Smooth muscle cell (in vitro differentiated cells): ENCODE results near the gene IL12RB1. TPM values are rescaled to one million over a fixed set of nuclear protein-coding genes. Genes with fewer than 3 reads are reported as not detected.

Source experiments
- DNase-seq: peaks from one replicate; lab custom pipeline; 2025; ENCODE audit not compliant: unreplicated experiment; lab: John Stamatoyannopoulos, UW
- H2AFZ ChIP-seq: fragments of 200-600 bp; sonication (generic); 2 replicates; pipeline ENCODE4 v1.6.0; 2016; ENCODE audit warnings: antibody characterized with exemption, low read depth, mild to moderate bottlenecking
- H3F3A ChIP-seq: fragments of 200-600 bp; sonication (generic); 2 replicates; pipeline ENCODE4 v1.6.0; 2017; ENCODE audit warnings: antibody characterized with exemption, low read depth
- H3K27ac ChIP-seq: fragments of 200-600 bp; sonication (generic); 2 replicates; pipeline ENCODE4 v1.5.1; 2016; ENCODE audit warnings: low read depth, mild to moderate bottlenecking
- H3K27me3 ChIP-seq: fragments of 200-600 bp; sonication (generic); 2 replicates; pipeline ENCODE4 v1.6.1; 2016; ENCODE audit warnings: low read depth, mild to moderate bottlenecking
- H3K36me3 ChIP-seq: fragments of 200-600 bp; sonication (generic); 2 replicates; pipeline ENCODE4 v1.5.1; 2016; ENCODE audit warnings: low read depth
- H3K4me1 ChIP-seq: fragments of 200-600 bp; sonication (generic); 2 replicates; pipeline ENCODE4 v1.5.1; 2016; ENCODE audit warnings: low read depth
- H3K4me2 ChIP-seq: fragments of 200-600 bp; sonication (generic); 2 replicates; pipeline ENCODE4 v1.6.0; 2016; ENCODE audit warnings: mild to moderate bottlenecking
- H3K4me3 ChIP-seq: fragments of 200-600 bp; sonication (generic); 2 replicates; pipeline ENCODE4 v1.5.1; 2016; ENCODE audit warnings: mild to moderate bottlenecking
- H3K79me2 ChIP-seq: fragments of 200-600 bp; sonication (generic); 2 replicates; pipeline ENCODE4 v1.6.0; 2016; ENCODE audit warnings: low read depth, mild to moderate bottlenecking
- H3K9ac ChIP-seq: fragments of 200-600 bp; sonication (generic); 2 replicates; pipeline ENCODE4 v1.6.0; 2016; ENCODE audit warnings: low read depth
- H3K9me3 ChIP-seq: fragments of 200-600 bp; sonication (generic); replicated peaks from 2 replicates; pipeline ENCODE4 v1.5.1; 2016; ENCODE audit warnings: low read depth
- H4K20me1 ChIP-seq: fragments of 200-600 bp; sonication (generic); 2 replicates; pipeline ENCODE4 v1.6.0; 2016; ENCODE audit warnings: low read depth
- CTCF ChIP-seq: fragments of 200-600 bp; sonication (generic); IDR thresholded peaks from 2 replicates; pipeline ENCODE4 v1.5.1; 2017; ENCODE audit warnings: borderline replicate concordance, mild to moderate bottlenecking, antibody characterized with exemption; ENCODE audit not compliant: insufficient read depth, poor library complexity, severe bottlenecking
- WGBS: methylation state at CpG from one replicate; pipeline ENCODE4 v1.1.7; 2016; ENCODE audit warnings: low lambda C conversion rate; 5-methylcytosine and 5-hydroxymethylcytosine counted together
- polyA plus RNA-seq: library from polyadenylated mRNA; unstranded; fragments of >200 nt; fragmentation: Nextera tagmentation; extraction: Ambion mirVana; gene quantifications from 2 replicates; pipeline ENCODE4 v1.2.1, GENCODE V29; 2016
- total RNA-seq: library from RNA; depleted of rRNA; stranded (reverse); fragments of >200 nt; gene quantifications from 2 replicates; pipeline ENCODE4 v1.2.3, GENCODE V29; 2014

Gene IL12RB1
- total and polyA plus RNA-seq, 2 experiments from 2014 or later: not detected

GRCh38 chr19:18062028-18062427, 24.7 kb downstream of the IL12RB1 start:
- Histone ChIP-seq H3K9me3 (no peaks in the 10 kb centered on the region), H3K36me3 (no peaks in the 10 kb centered on the region), H3K27me3 (no peaks in the 10 kb centered on the region), H3K4me2 (no peak overlapping the region), H4K20me1 (no peaks in the 10 kb centered on the region), H2AFZ (no peak overlapping the region), H3K27ac (no peak overlapping the region), H3K9ac (no peak overlapping the region), H3K4me1 (no peaks in the 10 kb centered on the region), H3K4me3 (no peak overlapping the region), H3K79me2 (no peaks in the 10 kb centered on the region), H3F3A (no peaks in the 10 kb centered on the region)
- no peak for TF ChIP-seq CTCF
- no peak for DNase-seq
- 70% methylated on average over 8 of the region's 8 CpGs for WGBS

- no peak for TF ChIP-seq CTCF
- Histone ChIP-seq H3K4me3 (no peak overlapping the region), H3K9me3 (no peaks in the 10 kb centered on the region), H3K4me2 (no peak overlapping the region), H3K9ac (no peak overlapping the region), H3K4me1 (no peaks in the 10 kb centered on the region), H3K36me3 (no peaks in the 10 kb centered on the region), H3F3A (no peaks in the 10 kb centered on the region), H3K27me3 (no peaks in the 10 kb centered on the region), H3K79me2 (no peaks in the 10 kb centered on the region), H4K20me1 (no peaks in the 10 kb centered on the region), H2AFZ (no peak overlapping the region), H3K27ac (no peak overlapping the region)
- DNase-seq: no peak
- 93% methylated on average over 6 of the region's 6 CpGs for WGBS
These were observed 26.3 kb downstream of the IL12RB1 start for GRCh38 chr19:18060472-18060871.

- H3F3A ChIP-seq: no peaks in the 10 kb centered on the region
- TF ChIP-seq CTCF: no peak
- H3K4me3 ChIP-seq: no peak overlapping the region
- no peaks in the 10 kb centered on the region for H3K79me2 ChIP-seq
- WGBS: 72% methylated on average over 5 of the region's 5 CpGs
- no peaks in the 10 kb centered on the region for H3K4me1 ChIP-seq
- no peak overlapping the region for H3K27ac ChIP-seq
- H3K9me3 ChIP-seq: no peaks in the 10 kb centered on the region
- H3K27me3 ChIP-seq: no peaks in the 10 kb centered on the region
- H3K4me2 ChIP-seq: no peak overlapping the region
- H3K9ac ChIP-seq: no peak overlapping the region
- no peaks in the 10 kb centered on the region for H3K36me3 ChIP-seq
- no peak for DNase-seq
- no peaks in the 10 kb centered on the region for H4K20me1 ChIP-seq
- no peak overlapping the region for H2AFZ ChIP-seq
These were observed 26.8 kb downstream of the IL12RB1 start for GRCh38 chr19:18059902-18060301.

- DNase-seq: no peak
- no peak for TF ChIP-seq CTCF
- 70% methylated on average over 8 of the region's 8 CpGs for WGBS
These were observed 27.4 kb downstream of the IL12RB1 start for GRCh38 chr19:18059297-18059696.

More at GRCh38 chr19:18059297-18059696, 27.4 kb downstream of the IL12RB1 start:
- Histone ChIP-seq H3K36me3 (no peaks in the 10 kb centered on the region), H3F3A (no peaks in the 10 kb centered on the region), H3K4me3 (no peak overlapping the region), H3K4me2 (no peak overlapping the region), H3K27me3 (no peaks in the 10 kb centered on the region), H2AFZ (no peak overlapping the region), H3K4me1 (no peaks in the 10 kb centered on the region), H3K79me2 (no peaks in the 10 kb centered on the region), H3K9ac (no peak overlapping the region), H4K20me1 (no peaks in the 10 kb centered on the region), H3K9me3 (no peaks in the 10 kb centered on the region), H3K27ac (no peak overlapping the region)
